Epidermal melanocyte (primary cell): ENCODE results near the gene BICD1.

Experiments used
- DNase-seq: peaks from one replicate; pipeline ENCODE4 v3.0.0; 2011; ENCODE audit warnings: low spot score; ENCODE audit not compliant: insufficient read length

The BICD1 gene

DNA sequence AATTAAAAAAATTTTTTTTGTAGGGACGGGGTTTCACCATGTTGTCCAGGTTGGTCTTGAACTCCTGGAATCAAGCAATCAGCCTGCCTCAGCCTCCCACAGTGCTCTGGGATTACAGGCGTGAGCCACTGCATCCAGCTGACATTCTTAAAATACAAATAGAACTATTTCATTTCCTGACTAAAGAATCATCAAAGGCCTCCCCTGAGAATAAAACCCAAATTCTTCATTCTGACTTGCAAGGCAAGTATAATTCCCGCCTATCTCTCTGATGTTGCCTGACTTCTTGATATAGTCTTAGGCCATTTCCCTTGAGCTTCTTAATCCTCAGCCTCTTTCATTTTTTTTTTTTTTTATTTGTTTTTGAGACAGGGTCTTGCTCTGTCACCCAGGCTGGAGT lies 4.4 kb upstream of the BICD1 start:
- DNase-seq: no peak

DNA sequence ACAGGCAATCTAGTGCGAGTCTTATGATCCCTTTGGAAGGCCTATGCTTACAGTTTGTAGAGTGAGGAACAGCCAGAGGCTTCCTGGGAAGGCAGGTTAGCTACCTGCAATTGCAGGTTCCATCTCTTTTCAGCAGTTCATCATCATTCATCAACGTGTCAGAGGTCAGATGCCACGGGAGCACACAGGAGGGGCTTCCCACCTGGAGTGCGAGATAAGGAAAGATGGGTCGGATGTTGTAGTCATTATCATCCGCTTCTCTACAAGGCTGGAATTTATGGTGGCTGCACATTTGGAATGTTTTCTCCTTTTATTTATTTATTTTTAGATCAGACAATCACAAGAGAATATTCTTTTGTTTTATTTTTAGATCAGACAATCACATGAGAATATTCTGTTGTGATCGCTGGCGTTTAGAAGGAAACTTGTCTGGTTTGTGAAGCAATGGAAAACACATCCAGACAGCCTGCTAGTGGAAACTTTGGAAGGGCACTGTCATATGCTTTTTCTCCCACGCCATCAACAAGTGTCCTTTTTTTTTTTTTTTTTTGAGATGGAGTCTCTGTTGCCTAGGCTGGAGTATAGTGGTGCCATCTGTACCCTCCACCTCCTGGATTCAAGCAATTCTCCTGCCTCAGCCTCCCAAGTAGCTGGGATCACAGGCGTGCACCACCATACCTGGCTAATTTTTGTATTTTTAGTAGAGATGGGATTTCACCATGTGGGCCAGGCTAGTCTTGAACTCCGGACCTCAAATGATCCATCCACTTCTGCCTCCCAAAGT lies 1.9 kb upstream of the BICD1 start:
- DNase-seq: no peak

- DNase-seq: no peak
Measured at GRCh38 chr12:32105986-32106516, 596 bp upstream of the BICD1 start.

GRCh38 chr12:32107359-32108267 lies 966 bp downstream of the BICD1 start:
- no peak for DNase-seq

GRCh38 chr12:32108787-32109186 lies 2.1 kb downstream of the BICD1 start:
- DNase-seq: no peak

DNA sequence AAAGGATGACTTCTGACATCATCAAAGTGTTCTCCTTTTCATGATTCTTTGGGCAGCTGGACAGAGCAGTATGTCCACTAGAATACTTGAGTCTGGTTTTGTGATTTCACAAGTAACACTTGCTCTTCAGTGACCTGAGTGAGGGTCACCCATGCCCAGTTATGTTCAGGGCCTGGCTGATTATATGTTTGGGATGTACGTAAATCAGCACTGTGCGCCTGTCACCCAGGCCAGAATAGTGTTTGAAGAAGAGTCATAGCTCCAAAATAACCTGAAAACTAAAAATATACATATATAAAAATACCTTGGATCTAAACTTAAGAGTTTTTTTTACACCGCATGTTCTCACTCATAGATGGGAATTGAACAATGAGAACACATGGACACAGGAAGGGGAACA lies 3.8 kb downstream of the BICD1 start:
- DNase-seq: no peak

GRCh38 chr12:32110942-32111341 lies 4.3 kb downstream of the BICD1 start:
- no peak for DNase-seq

DNA sequence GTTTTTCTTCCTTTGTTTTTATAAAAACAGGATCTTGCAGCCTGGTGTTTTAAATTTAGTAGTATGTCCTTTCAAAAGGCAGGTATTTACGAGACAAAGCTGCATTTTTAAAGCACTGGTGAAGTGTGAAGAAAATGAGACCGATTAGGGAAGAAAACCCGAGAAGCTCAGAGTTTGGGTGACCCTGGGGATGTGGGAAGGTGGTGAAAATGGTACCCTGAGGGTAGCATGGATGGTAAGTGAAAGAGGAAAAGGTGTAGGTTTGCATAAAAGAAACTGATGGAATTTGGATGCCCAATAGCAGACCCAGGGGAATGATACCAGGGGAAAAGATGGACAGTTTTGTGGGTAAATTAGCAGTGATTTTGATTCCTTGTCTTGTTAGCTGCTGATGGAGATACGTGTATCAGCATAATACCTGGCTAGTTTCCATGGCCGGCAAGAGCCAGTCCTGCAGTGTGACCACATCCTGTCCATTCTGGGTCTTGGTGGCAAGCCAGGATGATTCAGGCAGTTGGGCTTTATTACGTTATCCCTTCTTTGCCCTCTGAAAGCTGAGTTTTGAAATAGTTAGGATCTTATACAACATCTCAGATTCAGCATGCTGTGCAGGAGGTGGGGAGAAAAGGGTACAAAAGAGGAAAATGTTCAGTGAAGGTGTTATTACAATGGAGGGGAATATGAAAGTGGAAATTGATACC lies 8.9 kb downstream of the BICD1 start:
- DNase-seq: peak; percentile 63

DNA sequence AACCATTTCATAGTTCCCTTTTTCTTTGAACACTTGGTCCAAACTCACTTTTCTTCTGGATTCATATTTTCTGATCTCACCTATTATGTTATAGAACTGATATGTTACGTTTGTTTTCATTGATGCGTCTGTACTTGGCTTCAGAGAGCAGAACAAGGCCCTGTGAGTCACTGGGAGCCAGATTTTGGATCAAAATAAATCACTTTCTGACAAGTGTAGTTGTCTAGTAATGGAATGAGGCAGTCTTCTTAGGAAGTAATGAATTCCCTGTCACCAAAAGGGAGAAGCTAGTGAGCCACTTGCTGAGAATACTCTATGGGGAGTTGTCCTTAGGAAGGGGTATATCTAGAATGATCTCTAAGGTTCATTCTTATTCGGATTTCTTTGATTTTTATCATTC lies 10.2 kb downstream of the BICD1 start:
- DNase-seq: no peak

GRCh38 chr12:32117316-32117715 lies 10.7 kb downstream of the BICD1 start:
- no peak for DNase-seq

DNA sequence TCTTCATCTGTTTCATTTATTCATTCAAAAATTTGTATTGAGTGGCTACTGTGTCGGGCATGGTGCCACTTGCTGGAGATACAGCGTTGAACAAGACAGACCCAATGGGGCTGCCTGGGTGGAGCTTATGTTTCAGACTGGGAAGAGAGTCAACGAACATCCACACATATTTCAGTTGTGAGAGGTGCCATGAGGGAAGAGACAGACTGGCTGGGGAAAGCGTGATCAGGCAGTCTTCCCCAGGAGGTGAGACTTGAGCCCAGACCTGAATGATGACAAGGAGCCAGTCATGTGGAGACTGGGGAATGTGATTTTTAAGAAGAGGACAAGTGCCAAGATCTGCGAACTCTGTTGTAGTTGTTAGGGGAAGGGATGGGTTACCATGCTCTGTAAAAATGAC lies 12.2 kb downstream of the BICD1 start:
- DNase-seq: no peak

GRCh38 chr12:32120419-32120818 lies 13.8 kb downstream of the BICD1 start:
- no peak for DNase-seq

DNA sequence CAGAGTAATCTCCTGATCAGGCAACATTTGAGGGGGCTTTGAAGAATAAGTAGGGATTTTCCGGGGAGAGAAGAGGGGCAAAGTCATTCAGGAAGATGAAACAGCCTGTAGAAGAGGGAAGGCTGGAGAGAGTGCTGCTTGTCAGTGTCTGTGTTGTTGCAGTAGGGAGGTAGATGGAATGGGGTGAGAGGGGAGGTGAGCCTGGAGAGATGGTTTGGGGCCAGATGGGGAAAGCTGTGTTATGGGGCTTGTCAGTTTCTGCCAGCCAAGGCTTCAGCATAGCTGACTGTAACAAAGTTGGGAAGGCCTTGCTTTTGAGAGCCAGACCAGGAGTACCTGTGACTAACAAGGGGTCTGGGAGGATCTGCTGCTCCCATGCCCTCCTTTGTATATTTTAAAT lies 18.0 kb downstream of the BICD1 start:
- no peak for DNase-seq

- DNase-seq: no peak
Measured at GRCh38 chr12:32125455-32126084, 18.9 kb downstream of the BICD1 start.

DNA sequence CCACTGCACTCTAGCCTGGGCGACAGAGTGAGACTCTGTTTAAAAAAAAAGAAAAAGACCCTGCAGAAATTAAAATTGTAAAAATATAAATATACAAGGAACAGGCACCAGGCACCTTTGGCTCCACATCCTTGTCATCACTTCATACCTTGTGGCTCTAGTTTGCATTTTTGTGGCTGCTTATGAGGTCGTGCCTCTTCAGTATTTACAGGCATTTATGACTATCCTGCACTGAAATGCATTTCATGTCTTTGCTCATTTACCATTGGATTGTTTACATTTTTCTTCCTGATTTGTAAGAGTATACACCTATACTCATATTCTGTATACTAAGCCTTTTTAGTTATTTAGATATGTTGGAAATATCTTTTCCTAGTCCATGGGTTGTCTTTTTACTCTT lies 20.1 kb downstream of the BICD1 start:
- no peak for DNase-seq

DNA sequence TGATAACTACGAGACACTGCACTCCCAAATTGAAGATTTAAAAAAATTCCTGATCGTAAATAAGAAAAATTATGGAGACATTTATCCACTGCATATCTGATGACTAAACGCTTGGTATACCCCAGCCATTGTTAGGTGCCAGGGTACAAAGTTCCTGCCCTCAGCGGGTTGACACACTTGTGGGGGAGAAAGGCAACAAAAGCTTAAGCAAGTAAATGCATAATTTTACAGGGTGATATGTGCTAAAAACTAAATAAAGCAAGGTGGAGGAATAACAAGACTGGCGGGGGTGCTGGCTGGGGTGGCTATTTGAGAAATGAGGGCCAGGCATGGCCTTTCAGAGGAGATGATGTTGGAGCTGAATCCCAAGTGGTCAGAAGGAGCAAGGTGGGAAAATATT lies 25.0 kb downstream of the BICD1 start:
- no peak for DNase-seq

DNA sequence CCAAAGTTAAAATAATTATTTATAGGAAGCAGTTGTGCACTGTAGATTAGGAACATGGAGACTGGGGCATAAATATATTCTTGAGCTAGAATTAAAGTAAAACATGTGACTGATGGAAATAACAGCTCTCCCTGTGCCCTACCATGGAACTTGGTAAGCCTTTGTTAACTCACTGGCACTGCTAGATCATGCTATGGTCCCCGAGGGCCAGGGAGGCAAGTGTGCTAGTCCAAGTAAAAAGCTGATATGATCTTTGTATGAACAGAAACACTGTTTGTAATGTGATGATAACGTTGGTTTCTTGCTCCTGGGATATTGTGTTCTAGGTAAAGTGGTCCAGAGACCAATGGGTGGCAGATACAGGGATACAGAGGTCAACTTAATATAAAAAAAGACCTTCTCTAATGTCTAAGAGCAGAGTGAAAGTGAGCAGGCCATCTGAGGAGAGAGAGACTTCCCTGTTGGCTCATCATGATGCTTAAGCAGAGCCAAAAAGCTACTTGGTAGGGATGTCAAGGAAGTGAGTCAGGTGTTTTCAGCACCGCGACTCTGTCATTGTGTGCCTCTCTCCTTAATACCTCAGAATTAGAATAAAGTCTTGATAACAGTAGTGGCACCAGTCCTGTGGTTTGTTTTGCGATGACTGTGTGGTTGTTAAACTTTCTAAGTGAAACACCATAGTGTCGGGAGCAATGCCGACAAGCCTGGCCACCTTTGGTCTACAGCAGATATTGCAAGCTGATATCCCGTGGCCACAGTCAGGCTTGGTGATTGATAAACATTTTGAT lies 27.6 kb downstream of the BICD1 start:
- DNase-seq: no peak

GRCh38 chr12:32135967-32136366 lies 29.3 kb downstream of the BICD1 start:
- no peak for DNase-seq

GRCh38 chr12:32136404-32136803 lies 29.8 kb downstream of the BICD1 start:
- no peak for DNase-seq

DNA sequence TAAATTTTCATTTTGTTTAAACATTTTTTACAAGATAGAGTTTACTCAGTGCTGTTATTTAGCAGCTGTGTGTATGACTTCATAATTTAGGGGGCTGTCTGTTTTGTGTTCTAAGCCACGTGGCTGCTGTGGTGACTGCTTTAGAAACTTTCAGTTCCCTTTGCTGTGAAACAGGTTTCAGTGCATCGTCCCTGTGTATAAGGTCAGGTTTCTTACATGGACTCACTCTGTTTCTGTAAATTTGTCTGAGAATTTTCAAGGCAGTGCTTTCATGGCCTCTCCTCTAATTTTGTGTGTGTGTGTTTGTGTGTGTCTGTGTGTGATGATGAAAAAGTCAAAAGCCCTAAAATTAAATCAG lies 32.4 kb downstream of the BICD1 start:
- DNase-seq: no peak

GRCh38 chr12:32140877-32141276 lies 34.2 kb downstream of the BICD1 start:
- no peak for DNase-seq
